Measurements from ENCODE around the gene SRPK3. TPM values are rescaled to one million over a fixed set of nuclear protein-coding genes. Genes with fewer than 3 reads are reported as not detected.
A peak's percentile ranks its signal among the peaks of the same experiment; 100 is the strongest.

The SRPK3 gene
- total RNA-seq, 1 donor: 0.36 TPM

DNA sequence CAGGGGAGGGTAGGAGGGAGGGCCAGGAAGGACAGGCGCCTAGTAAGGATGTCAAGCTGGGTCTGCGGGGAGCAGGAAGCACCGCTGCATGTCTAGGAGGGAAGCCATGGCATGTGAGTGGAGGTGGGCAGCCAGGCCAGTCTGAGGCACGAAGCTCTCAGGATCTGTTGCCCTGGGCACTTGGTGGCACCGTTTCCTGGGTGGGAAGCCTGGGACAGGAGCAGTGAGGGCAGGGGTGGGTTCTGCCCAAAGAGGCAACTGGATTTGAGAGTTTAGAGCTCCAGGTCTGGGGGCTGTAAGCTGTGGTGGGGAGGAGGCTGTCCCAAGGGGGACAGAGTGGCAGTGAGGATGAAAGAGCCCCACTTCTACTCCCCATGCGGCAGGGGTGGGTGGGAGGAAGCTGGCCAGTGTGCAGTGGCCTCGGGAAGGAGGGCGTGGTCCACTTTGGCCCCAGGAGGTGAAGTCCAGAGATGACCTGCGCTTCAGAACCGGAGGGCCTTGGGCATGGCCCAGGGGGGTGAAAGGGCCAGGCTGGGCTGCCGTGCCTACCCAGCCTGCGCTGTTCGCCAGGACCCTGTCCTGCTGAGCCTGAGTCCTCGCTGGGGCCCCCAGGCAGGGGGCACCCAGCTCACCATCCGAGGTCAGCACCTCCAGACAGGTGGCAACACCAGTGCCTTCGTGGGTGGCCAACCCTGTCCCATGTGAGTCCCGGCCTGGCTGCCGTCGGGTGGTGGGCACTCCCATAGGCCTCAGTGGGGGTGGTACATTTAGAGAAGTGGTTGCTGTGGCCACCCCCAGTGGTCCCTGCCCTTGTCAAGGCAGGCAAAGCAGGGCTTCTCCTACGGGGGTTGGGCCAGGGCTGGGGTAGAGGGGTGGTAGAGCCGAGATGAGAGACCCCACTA lies 8.3 kb upstream of the SRPK3 start:
- no peaks in the 10 kb centered on the region for H3K36me3 ChIP-seq (ENCODE audit: insufficient read depth, low read length)
- DNase-seq (ENCODE audit: insufficient read length, low spot score, missing footprints): peak; percentile 87
- TF ChIP-seq CTCF (IDR thresholded peaks at IDR 0.05; ENCODE audit: extremely low read depth, low read depth, low read length): no peak
- no peaks in the 10 kb centered on the region for H3K9me3 ChIP-seq (ENCODE audit: low read depth, low read length)
- no peak overlapping the region for H2AFZ ChIP-seq (ENCODE audit: low read length)
- no peak overlapping the region for H3K4me3 ChIP-seq (ENCODE audit: insufficient read depth, low read length)
- H3K79me2 ChIP-seq (ENCODE audit: insufficient read depth, low read length): no peaks in the 10 kb centered on the region
- no peaks in the 10 kb centered on the region for H3K4me1 ChIP-seq (ENCODE audit: insufficient read depth, low read length)
- H3K27ac ChIP-seq (ENCODE audit: low read depth, low read length): no peak overlapping the region
- no peaks in the 10 kb centered on the region for H3K27me3 ChIP-seq (ENCODE audit: insufficient read depth, low read length)
- no peak overlapping the region for H3K4me2 ChIP-seq (ENCODE audit: insufficient read depth, low read length)
- H4K20me1 ChIP-seq (ENCODE audit: insufficient read depth, low read length): no peaks in the 10 kb centered on the region

GRCh38 chrX:153773218-153773611 lies 7.6 kb upstream of the SRPK3 start:
- H3K27ac ChIP-seq (ENCODE audit: low read depth, low read length): no peak overlapping the region
- H3K4me3 ChIP-seq (ENCODE audit: insufficient read depth, low read length): no peak overlapping the region
- no peaks in the 10 kb centered on the region for H3K4me1 ChIP-seq (ENCODE audit: insufficient read depth, low read length)
- H3K4me2 ChIP-seq (ENCODE audit: insufficient read depth, low read length): no peak overlapping the region
- H3K79me2 ChIP-seq (ENCODE audit: insufficient read depth, low read length): no peaks in the 10 kb centered on the region
- H4K20me1 ChIP-seq (ENCODE audit: insufficient read depth, low read length): no peaks in the 10 kb centered on the region
- TF ChIP-seq CTCF (IDR thresholded peaks at IDR 0.05; ENCODE audit: extremely low read depth, low read depth, low read length): no peak
- H2AFZ ChIP-seq (ENCODE audit: low read length): no peak overlapping the region
- H3K36me3 ChIP-seq (ENCODE audit: insufficient read depth, low read length): no peaks in the 10 kb centered on the region
- no peaks in the 10 kb centered on the region for H3K27me3 ChIP-seq (ENCODE audit: insufficient read depth, low read length)
- peak; percentile 78 for DNase-seq (ENCODE audit: insufficient read length, low spot score, missing footprints)
- no peaks in the 10 kb centered on the region for H3K9me3 ChIP-seq (ENCODE audit: low read depth, low read length)

DNA sequence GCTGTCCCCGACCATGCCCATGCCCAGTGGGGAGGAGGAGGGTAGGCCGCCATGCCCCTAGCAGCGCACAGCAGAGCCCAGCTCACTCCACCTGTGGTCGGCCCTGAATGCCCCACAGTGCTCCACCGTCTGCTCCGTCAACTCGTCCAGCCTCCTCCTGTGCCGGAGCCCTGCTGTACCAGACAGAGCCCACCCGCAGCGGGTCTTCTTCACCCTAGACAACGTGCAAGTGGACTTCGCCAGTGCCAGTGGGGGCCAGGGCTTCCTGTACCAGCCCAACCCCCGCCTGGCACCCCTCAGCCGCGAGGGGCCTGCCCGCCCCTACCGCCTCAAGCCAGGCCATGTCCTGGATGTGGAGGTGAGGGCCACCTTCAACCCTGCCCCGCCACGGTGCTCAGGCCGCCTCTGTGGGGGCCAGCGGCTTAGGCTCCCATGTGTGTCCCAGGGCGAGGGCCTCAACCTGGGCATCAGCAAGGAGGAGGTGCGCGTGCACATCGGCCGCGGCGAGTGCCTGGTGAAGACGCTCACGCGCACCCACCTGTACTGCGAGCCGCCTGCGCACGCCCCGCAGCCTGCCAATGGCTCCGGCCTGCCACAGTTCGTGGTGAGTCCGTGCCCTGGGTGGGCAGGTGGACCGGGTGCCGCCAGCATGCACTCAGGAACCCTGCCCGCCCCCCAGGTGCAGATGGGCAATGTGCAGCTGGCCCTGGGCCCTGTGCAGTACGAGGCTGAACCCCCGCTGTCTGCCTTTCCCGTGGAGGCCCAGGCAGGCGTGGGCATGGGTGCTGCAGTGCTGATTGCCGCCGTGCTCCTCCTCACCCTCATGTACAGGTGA lies 6.9 kb upstream of the SRPK3 start:
- Histone ChIP-seq H3K27me3 (ENCODE audit: insufficient read depth, low read length) (no peaks in the 10 kb centered on the region), H3K79me2 (ENCODE audit: insufficient read depth, low read length) (no peaks in the 10 kb centered on the region), H3K4me3 (ENCODE audit: insufficient read depth, low read length) (no peak overlapping the region), H3K4me1 (ENCODE audit: insufficient read depth, low read length) (no peaks in the 10 kb centered on the region), H4K20me1 (ENCODE audit: insufficient read depth, low read length) (no peaks in the 10 kb centered on the region), H3K9me3 (ENCODE audit: low read depth, low read length) (no peaks in the 10 kb centered on the region), H3K4me2 (ENCODE audit: insufficient read depth, low read length) (no peak overlapping the region), H3K27ac (ENCODE audit: low read depth, low read length) (no peak overlapping the region), H3K36me3 (ENCODE audit: insufficient read depth, low read length) (no peaks in the 10 kb centered on the region), H2AFZ (ENCODE audit: low read length) (no peak overlapping the region)
- no peak for TF ChIP-seq CTCF (IDR thresholded peaks at IDR 0.05; ENCODE audit: extremely low read depth, low read depth, low read length)
- DNase-seq (ENCODE audit: insufficient read length, low spot score, missing footprints): peak; percentile 89

All from osteoblast (primary cell).